Keratinocyte (primary cell): ENCODE data around the gene MRPL39. TPM values are rescaled to one million over a fixed set of nuclear protein-coding genes. Genes with fewer than 3 reads are reported as not detected.

Source experiments
- DNase-seq: peaks from one replicate; pipeline ENCODE4 v3.0.0-alpha.2; 2011; ENCODE audit warnings: low read depth, missing footprints, low spot score
- FAIRE-seq: peaks from 2 replicates; lab custom pipeline; 2011; peaks lifted over from hg19 to GRCh38; lab: Jason Lieb, UNC
- H2AFZ ChIP-seq: 2 replicates; pipeline ENCODE4 v1.6.0; 2012; ENCODE audit warnings: low read length, control low read depth, inconsistent platforms; ENCODE audit not compliant: control insufficient read depth
- H3K27ac ChIP-seq: 2 replicates; pipeline ENCODE4 v1.5.1; 2011; ENCODE audit warnings: low read length; ENCODE audit not compliant: control insufficient read depth, insufficient read depth
- H3K27me3 ChIP-seq: 3 replicates; pipeline ENCODE4 v1.6.0; 2011; ENCODE audit warnings: low read length; ENCODE audit not compliant: control insufficient read depth, insufficient read depth; ENCODE audit errors: extremely low read depth
- H3K36me3 ChIP-seq, 2 experiments: 2 replicates in 1 of 2; 3 replicates in 1 of 2; pipeline ENCODE4 v1.5.1; 2011; ENCODE audit warnings: low read length in 2 of 2, mild to moderate bottlenecking in 1 of 2; ENCODE audit not compliant: control insufficient read depth in 2 of 2, insufficient read depth in 2 of 2; ENCODE audit errors: extremely low read depth in 1 of 2
- H3K4me1 ChIP-seq: 3 replicates; pipeline ENCODE4 v1.5.1; 2011; ENCODE audit warnings: low read length; ENCODE audit not compliant: control insufficient read depth, insufficient read depth; ENCODE audit errors: extremely low read depth
- H3K4me2 ChIP-seq: 3 replicates; pipeline ENCODE4 v1.6.0; 2011; ENCODE audit warnings: low read depth, low read length; ENCODE audit not compliant: control insufficient read depth, insufficient read depth; ENCODE audit errors: extremely low read depth
- H3K4me3 ChIP-seq, 3 experiments: fragments of 200-600 bp in 1 of 3; sonication (generic) in 1 of 3; 2 replicates in 2 of 3; 3 replicates in 1 of 3; pipeline ENCODE4 v1.5.1; 2011 to 2016; ENCODE audit warnings: low read length in 3 of 3, mild to moderate bottlenecking in 3 of 3, control low read depth in 2 of 3, inconsistent platforms in 1 of 3, low read depth in 1 of 3, mixed read lengths in 1 of 3, mixed run types in 1 of 3, moderate library complexity in 1 of 3; ENCODE audit not compliant: control insufficient read depth in 2 of 3, insufficient read depth in 2 of 3; ENCODE audit errors: extremely low read depth in 1 of 3
- H3K79me2 ChIP-seq: 2 replicates; pipeline ENCODE4 v1.6.0; 2012; ENCODE audit warnings: low read length; ENCODE audit not compliant: control insufficient read depth, insufficient read depth
- H3K9ac ChIP-seq: 3 replicates; pipeline ENCODE4 v1.6.0; 2011; ENCODE audit warnings: low read length; ENCODE audit not compliant: control insufficient read depth, insufficient read depth; ENCODE audit errors: extremely low read depth
- H3K9me1 ChIP-seq: 3 replicates; pipeline ENCODE4 v1.6.0; 2011; ENCODE audit warnings: low read length; ENCODE audit not compliant: control insufficient read depth, insufficient read depth; ENCODE audit errors: extremely low read depth
- H3K9me3 ChIP-seq: 2 replicates; pipeline ENCODE4 v1.5.1; 2012; ENCODE audit warnings: low read depth, low read length; ENCODE audit not compliant: control insufficient read depth
- H4K20me1 ChIP-seq: 3 replicates; pipeline ENCODE4 v1.6.0; 2011; ENCODE audit warnings: low read length; ENCODE audit not compliant: control insufficient read depth, insufficient read depth; ENCODE audit errors: extremely low read depth
- CTCF ChIP-seq, 3 experiments: IDR thresholded peaks in 1 of 3; conservative IDR thresholded peaks in 1 of 3; optimal IDR thresholded peaks in 1 of 3; 2 replicates in 2 of 3; 3 replicates in 1 of 3; pipeline versions ENCODE3 to v1.5.1; 2011; ENCODE audit warnings: low read length in 3 of 3, mild to moderate bottlenecking in 3 of 3, moderate library complexity in 2 of 3, control low read depth in 1 of 3, inconsistent platforms in 1 of 3; ENCODE audit not compliant: insufficient read depth in 2 of 3; ENCODE audit errors: extremely low read depth in 1 of 3
- EZH2 ChIP-seq: IDR thresholded peaks from one replicate; pipeline ENCODE4 v1.6.1; 2012; ENCODE audit warnings: inconsistent platforms, mild to moderate bottlenecking, low read length, moderate library complexity
- dilution Hi-C: fragments of 300-500 bp; cut with MboI; formaldehyde crosslinking; loops from one replicate; pipeline ENCODE4 v1.7.0; 2020; ENCODE audit warnings: low sequenced_read_pairs; ENCODE audit not compliant: extremely low pct_ligation_motif_present
- polyA plus RNA-seq, 5 experiments: library from polyadenylated mRNA; depleted of rRNA in 3 of 5; stranded (reverse) in 3 of 5; stranded (forward) in 1 of 5; unstranded in 1 of 5; fragments of >200 nt; gene quantifications; 1 replicate in 1 of 5; 2 replicates in 3 of 5; 3 replicates in 1 of 5; pipeline versions ENCODE4 v1.2.1 to v1.2.3, GENCODE V29; 2011 to 2012; ENCODE audit warnings: missing spikeins in 2 of 5, low read depth in 1 of 5, low replicate concordance in 1 of 5

Gene MRPL39
- polyA plus RNA-seq, 1 donor (not counting 4 experiments of a cell fraction or from before 2014, with no cell fraction given): 51.4 TPM

GRCh38 chr21:25581582-25581981 lies 25.7 kb downstream of the MRPL39 start:
- H3K9ac ChIP-seq: no peak overlapping the region
- dilution Hi-C loops: no loop called here
- no peak overlapping the region for H3K4me3 ChIP-seq
- no peak overlapping the region for H3K27ac ChIP-seq
- H3K36me3 ChIP-seq: peaks cover 2 to 5% of the 10 kb centered on the region in 2 experiments
- no peaks in the 10 kb centered on the region for H3K27me3 ChIP-seq
- no peaks in the 10 kb centered on the region for H3K79me2 ChIP-seq
- no peaks in the 10 kb centered on the region for H3K9me3 ChIP-seq
- DNase-seq: no peak
- no peaks in the 10 kb centered on the region for H4K20me1 ChIP-seq
- no peak for FAIRE-seq
- H3K4me1 ChIP-seq: no peaks in the 10 kb centered on the region
- H2AFZ ChIP-seq: no peak overlapping the region
- TF ChIP-seq EZH2 (no peak), CTCF (optimal IDR thresholded peaks at IDR 0.05 in 1 of 3, IDR thresholded peaks at IDR 0.05 in 1 of 3, conservative IDR thresholded peaks at IDR 0.05 in 1 of 3; ENCODE audit: extremely low read depth in 1 of 3, insufficient read depth in 2 of 3, low read length in 3 of 3) (no peak)
- no peaks in the 10 kb centered on the region for H3K9me1 ChIP-seq
- no peak overlapping the region for H3K4me2 ChIP-seq

GRCh38 chr21:25580912-25581260 lies 26.4 kb downstream of the MRPL39 start:
- H3K4me3 ChIP-seq: no peak overlapping the region
- FAIRE-seq: no peak
- no peak overlapping the region for H2AFZ ChIP-seq
- H3K9ac ChIP-seq: no peak overlapping the region
- no peak for DNase-seq
- no peaks in the 10 kb centered on the region for H3K4me1 ChIP-seq
- H3K36me3 ChIP-seq: peaks cover 2 to 5% of the 10 kb centered on the region in 2 experiments
- no peak overlapping the region for H3K4me2 ChIP-seq
- no peaks in the 10 kb centered on the region for H3K79me2 ChIP-seq
- H3K9me1 ChIP-seq: no peaks in the 10 kb centered on the region
- H4K20me1 ChIP-seq: no peaks in the 10 kb centered on the region
- TF ChIP-seq EZH2 (no peak), CTCF (optimal IDR thresholded peaks at IDR 0.05 in 1 of 3, IDR thresholded peaks at IDR 0.05 in 1 of 3, conservative IDR thresholded peaks at IDR 0.05 in 1 of 3; ENCODE audit: extremely low read depth in 1 of 3, insufficient read depth in 2 of 3, low read length in 3 of 3) (no peak)
- H3K9me3 ChIP-seq: no peaks in the 10 kb centered on the region
- dilution Hi-C loops: no loop called here
- no peaks in the 10 kb centered on the region for H3K27me3 ChIP-seq
- no peak overlapping the region for H3K27ac ChIP-seq
